IMR-90 (cell line): ENCODE results near the gene TMPRSS9. TPM values are rescaled to one million over a fixed set of nuclear protein-coding genes. Genes with fewer than 3 reads are reported as not detected.

Experiments
- ATAC-seq: fragments of 200-7000 bp; cut with Tn5 transposase; 2 replicates; pipeline ENCODE4 v1.9.1; 2020; ENCODE audit warnings: low read depth, mild to moderate bottlenecking, moderate library complexity
- BruUV-seq: library from RNA; stranded (reverse); fragments of 400-500 nt; replicated peaks from 2 replicates; lab custom pipeline; 2021; lab: Mats Ljungman, UMichigan
- CTCF ChIA-PET: fragments of 300-600 bp; formaldehyde crosslinking; extraction: SDS; loops from one replicate; lab custom pipeline; 2021; ENCODE audit warnings: antibody characterized with exemption; lab: Yijun Ruan, JAX
- POLR2A ChIA-PET: fragments of 300-600 bp; sonication (Branson Sonifier 250); formaldehyde crosslinking; loops from one replicate; lab custom pipeline; 2022; ENCODE audit warnings: antibody characterized with exemption; ENCODE audit not compliant: unreplicated experiment; lab: Charles Lee
- DNase-seq: peaks from one replicate; pipeline ENCODE4 v3.0.0; 2013
- H2AFZ ChIP-seq: replicated peaks from 2 replicates; pipeline ENCODE3; 2013; ENCODE audit warnings: low read length, mild to moderate bottlenecking; ENCODE audit not compliant: poor library complexity
- H2AK5ac ChIP-seq: 2 replicates; pipeline ENCODE4 v1.6.1; 2013; ENCODE audit warnings: low read depth, low read length, inconsistent platforms
- H2AK9ac ChIP-seq: replicated peaks from 2 replicates; pipeline ENCODE3; 2013; ENCODE audit warnings: mild to moderate bottlenecking, low read depth, low read length, moderate library complexity; ENCODE audit not compliant: poor library complexity
- H2BK120ac ChIP-seq: 2 replicates; pipeline ENCODE4 v1.6.1; 2013; ENCODE audit warnings: low read depth, low read length, inconsistent platforms
- H2BK15ac ChIP-seq: 3 replicates; pipeline ENCODE4 v1.6.1; 2013; ENCODE audit warnings: low read depth, low read length, inconsistent platforms
- H2BK20ac ChIP-seq: 2 replicates; pipeline ENCODE4 v1.6.1; 2013; ENCODE audit warnings: low read depth, mild to moderate bottlenecking, inconsistent platforms, low read length, moderate library complexity
- H2BK5ac ChIP-seq: 2 replicates; pipeline ENCODE4 v1.6.1; 2013; ENCODE audit warnings: mild to moderate bottlenecking, low read depth, low read length, inconsistent platforms; ENCODE audit not compliant: poor library complexity, severe bottlenecking
- H3K14ac ChIP-seq: replicated peaks from 2 replicates; pipeline ENCODE4 v1.6.1; 2013; ENCODE audit warnings: low read depth, low read length, inconsistent platforms
- H3K18ac ChIP-seq: 2 replicates; pipeline ENCODE4 v1.6.1; 2013; ENCODE audit warnings: low read depth, low read length, control low read depth
- H3K23ac ChIP-seq: 2 replicates; pipeline ENCODE4 v1.6.1; 2013; ENCODE audit warnings: low read depth, low read length, inconsistent platforms
- H3K27ac ChIP-seq: 2 replicates; pipeline ENCODE4 v1.5.1; 2013; ENCODE audit warnings: mild to moderate bottlenecking, control low read depth, low read length; ENCODE audit not compliant: insufficient read depth
- H3K27me3 ChIP-seq: 2 replicates; pipeline ENCODE4 v1.6.1; 2013; ENCODE audit warnings: low read length; ENCODE audit not compliant: control insufficient read depth, insufficient read depth
- H3K36me3 ChIP-seq: 2 replicates; pipeline ENCODE4 v1.6.1; 2013; ENCODE audit warnings: low read length, mixed read lengths; ENCODE audit not compliant: control insufficient read depth, insufficient read depth
- H3K4ac ChIP-seq: 2 replicates; pipeline ENCODE4 v1.6.1; 2013; ENCODE audit warnings: low read depth, low read length, inconsistent platforms
- H3K4me1 ChIP-seq: 2 replicates; pipeline ENCODE4 v1.6.1; 2013; ENCODE audit warnings: low read length, mixed read lengths; ENCODE audit not compliant: control insufficient read depth, insufficient read depth
- H3K4me2 ChIP-seq: 2 replicates; pipeline ENCODE4 v1.6.1; 2013; ENCODE audit warnings: low read depth, mild to moderate bottlenecking, control low read depth, low read length, moderate library complexity
- H3K4me3 ChIP-seq: 2 replicates; pipeline ENCODE4 v1.5.1; 2013; ENCODE audit warnings: low read depth, mild to moderate bottlenecking, control low read depth, low read length, moderate library complexity; ENCODE audit not compliant: insufficient read depth
- H3K56ac ChIP-seq: 2 replicates; pipeline ENCODE4 v1.6.1; 2013; ENCODE audit warnings: low read length, inconsistent platforms; ENCODE audit not compliant: insufficient read depth; ENCODE audit errors: extremely low read depth
- H3K79me1 ChIP-seq, 2 experiments: 2 replicates each; pipeline ENCODE4 v1.6.1; 2013; ENCODE audit warnings: low read length in 2 of 2, inconsistent platforms in 1 of 2, low read depth in 1 of 2
- H3K9ac ChIP-seq: 2 replicates; pipeline ENCODE4 v1.6.1; 2013; ENCODE audit warnings: low read depth, low read length, control low read depth
- H3K9me1 ChIP-seq: 2 replicates; pipeline ENCODE4 v1.6.1; 2013; ENCODE audit warnings: low read length, inconsistent platforms; ENCODE audit not compliant: insufficient read depth
- H3K9me3 ChIP-seq: 2 replicates; pipeline ENCODE4 v1.6.1; 2013; ENCODE audit warnings: low read length; ENCODE audit not compliant: control insufficient read depth, insufficient read depth
- H4K20me1 ChIP-seq: 2 replicates; pipeline ENCODE4 v1.6.1; 2013; ENCODE audit warnings: low read length, inconsistent platforms; ENCODE audit not compliant: insufficient read depth
- H4K5ac ChIP-seq: 2 replicates; pipeline ENCODE4 v1.6.1; 2013; ENCODE audit warnings: mild to moderate bottlenecking, low read depth, low read length, control low read depth
- H4K8ac ChIP-seq, 2 experiments: 2 replicates each; pipeline ENCODE4 v1.6.1; 2013; ENCODE audit warnings: low read depth in 2 of 2, low read length in 2 of 2, control low read depth in 1 of 2, inconsistent platforms in 1 of 2
- H4K91ac ChIP-seq: 2 replicates; pipeline ENCODE4 v1.6.1; 2013; ENCODE audit warnings: low read depth, low read length, inconsistent platforms; ENCODE audit not compliant: insufficient read depth
- BHLHE40 ChIP-seq: fragments of 150-350 bp; IDR thresholded peaks from 2 replicates; pipeline ENCODE4 v1.6.1; 2016; ENCODE audit warnings: mild to moderate bottlenecking, low read depth, low read length
- CEBPB ChIP-seq: IDR thresholded peaks from 2 replicates; pipeline ENCODE4 v1.6.1; 2012; ENCODE audit warnings: low read depth, low read length, improper control_type of control experiment
- CHD1 ChIP-seq: IDR thresholded peaks from 2 replicates; pipeline ENCODE4 v1.6.1; 2012; ENCODE audit warnings: low read depth, low read length, improper control_type of control experiment
- FOS ChIP-seq: fragments of 150-350 bp; IDR thresholded peaks from 2 replicates; pipeline ENCODE4 v1.6.1; 2016; ENCODE audit warnings: low read depth, low read length
- MAFK ChIP-seq: IDR thresholded peaks from 2 replicates; pipeline ENCODE4 v1.6.1; 2012; ENCODE audit warnings: low read depth, low read length, improper control_type of control experiment
- MAZ ChIP-seq: IDR thresholded peaks from 2 replicates; pipeline ENCODE4 v1.6.1; 2012; ENCODE audit warnings: low read depth, mild to moderate bottlenecking, low read length, improper control_type of control experiment, moderate library complexity, borderline replicate concordance
- MXI1 ChIP-seq: IDR thresholded peaks from 2 replicates; pipeline ENCODE4 v1.6.1; 2012; ENCODE audit warnings: low read depth, mild to moderate bottlenecking, low read length, moderate library complexity, borderline replicate concordance
- NFE2L2 ChIP-seq: fragments of 150-350 bp; IDR thresholded peaks from 2 replicates; pipeline ENCODE4 v1.6.1; 2016; ENCODE audit warnings: low read depth, mild to moderate bottlenecking, low read length
- POLR2A ChIP-seq: IDR thresholded peaks from 2 replicates; pipeline ENCODE4 v1.6.1; 2012; ENCODE audit warnings: mild to moderate bottlenecking, low read depth, low read length
- RAD21 ChIP-seq: IDR thresholded peaks from 2 replicates; pipeline ENCODE4 v1.6.1; 2012; ENCODE audit warnings: low read length, improper control_type of control experiment
- RCOR1 ChIP-seq: IDR thresholded peaks from 2 replicates; pipeline ENCODE4 v1.6.1; 2012; ENCODE audit warnings: mild to moderate bottlenecking, low read length, improper control_type of control experiment; ENCODE audit not compliant: insufficient replicate concordance
- RFX5 ChIP-seq: IDR thresholded peaks from 2 replicates; pipeline ENCODE4 v1.8.0; 2012; ENCODE audit warnings: low read depth, mild to moderate bottlenecking, low read length, moderate library complexity
- SMC3 ChIP-seq: fragments of 150-350 bp; IDR thresholded peaks from 2 replicates; pipeline ENCODE4 v1.6.1; 2016; ENCODE audit warnings: low read depth, mild to moderate bottlenecking, antibody characterized with exemption, low read length, moderate library complexity
- WGBS, 2 experiments: methylation state at CpG; one replicate each; pipeline versions ENCODE4 v1.1.5 to v1.1.7; 2013; ENCODE audit warnings: missing lambda C conversion rate in 2 of 2; ENCODE audit not compliant: insufficient read length in 1 of 2; ENCODE audit errors: extremely low coverage in 2 of 2; 5-methylcytosine and 5-hydroxymethylcytosine counted together
- dilution Hi-C: fragments of 300-500 bp; cut with HindIII; formaldehyde crosslinking; loops from one replicate; pipeline ENCODE4 v1.14.3; 2018; ENCODE audit warnings: low sequenced_read_pairs; ENCODE audit not compliant: unreplicated experiment
- in situ Hi-C: fragments of 300-500 bp; cut with MboI; formaldehyde crosslinking; loops from 3 replicates; pipeline ENCODE4 v1.14.3; 2019; ENCODE audit warnings: low sequenced_read_pairs, inconsistent platforms, mixed read lengths
- intact Hi-C: fragments of 100-400 bp; cut with micrococcal nuclease; formaldehyde crosslinking; loops from 2 replicates; pipeline ENCODE4 v1.10.0; 2022
- polyA plus RNA-seq, 3 experiments: library from polyadenylated mRNA; depleted of rRNA; stranded (reverse); fragments of >200 nt; gene quantifications; 2 replicates each; pipeline ENCODE4 v1.2.3, GENCODE V29; 2012; ENCODE audit warnings: low replicate concordance in 1 of 3
- total RNA-seq: library from RNA; depleted of rRNA; stranded (reverse); fragments of >200 nt; gene quantifications from 2 replicates; pipeline ENCODE4 v1.2.3, GENCODE V29; 2012
- TF ChIP-seq, protein P1 (sequence below): fragments of 150-350 bp; IDR thresholded peaks from 2 replicates; pipeline ENCODE4 v1.6.1; 2017; ENCODE audit warnings: mild to moderate bottlenecking, antibody characterized with exemption, low read length, low read depth
- TF ChIP-seq, protein P2 (sequence below): fragments of 150-350 bp; IDR thresholded peaks from 2 replicates; pipeline ENCODE4 v1.6.1; 2016; ENCODE audit warnings: low read depth, mild to moderate bottlenecking, low read length, moderate library complexity, borderline replicate concordance
- TF ChIP-seq, protein P3 (sequence below): conservative IDR thresholded peaks from 2 replicates; pipeline ENCODE4 v1.5.1; 2012; ENCODE audit warnings: mild to moderate bottlenecking, low read depth, low read length, improper control_type of control experiment

TMPRSS9 gene
- total and polyA plus RNA-seq, 2 of the 4 experiments (the other 2 are of a cell fraction): not detected

DNA sequence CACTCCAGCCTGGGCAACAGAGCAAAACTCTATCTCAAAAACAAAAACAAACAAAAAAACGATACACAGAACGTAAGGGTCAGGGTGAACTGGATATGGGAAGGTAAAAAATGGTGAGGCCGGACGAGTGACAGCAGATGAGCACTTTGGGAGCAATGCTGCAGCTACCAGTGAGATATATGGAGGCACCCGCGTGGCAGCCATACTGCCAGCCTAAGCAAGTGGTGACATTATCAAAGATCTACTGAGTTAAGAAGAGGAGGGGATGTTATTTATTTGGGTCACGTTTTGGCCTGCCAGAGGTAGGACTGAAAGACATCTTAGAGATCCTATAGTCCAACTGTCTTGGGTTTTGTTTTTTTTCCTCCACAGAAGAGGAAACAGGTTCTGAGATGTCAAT is 53.1 kb downstream of the TMPRSS9 start:
- no peak overlapping the region for H2AK9ac ChIP-seq
- H2BK20ac ChIP-seq: no peak overlapping the region
- DNase-seq: no peak
- no TSS peak for BruUV-seq
- no peak for ATAC-seq
- no peak overlapping the region for H3K27ac ChIP-seq
- no peak overlapping the region for H3K23ac ChIP-seq
- H2BK120ac ChIP-seq: no peak overlapping the region
- H3K9me3 ChIP-seq: peaks cover 14% of the 10 kb centered on the region
- no peak overlapping the region for H2AK5ac ChIP-seq
- intact Hi-C loops: no loop called here
- dilution Hi-C loops: no loop called here
- H3K9me1 ChIP-seq: no peaks in the 10 kb centered on the region
- WGBS, 2 experiments: 97% methylated on average over 4 of the region's 7 CpGs; no CpG with 5 or more reads in 1 of the 2 experiments
- no peak overlapping the region for H2BK15ac ChIP-seq
- no peaks in the 10 kb centered on the region for H4K20me1 ChIP-seq
- no peak overlapping the region for H4K91ac ChIP-seq
- CTCF ChIA-PET: no interaction called here
- no peaks in the 10 kb centered on the region for H3K4me1 ChIP-seq
- H2AFZ ChIP-seq: no peak overlapping the region
- TF ChIP-seq BHLHE40: no peak
- no peak for TF ChIP-seq RAD21
- no peak for TF ChIP-seq MAFK
- no peak for TF ChIP-seq RCOR1
- TF ChIP-seq, protein P1, sequence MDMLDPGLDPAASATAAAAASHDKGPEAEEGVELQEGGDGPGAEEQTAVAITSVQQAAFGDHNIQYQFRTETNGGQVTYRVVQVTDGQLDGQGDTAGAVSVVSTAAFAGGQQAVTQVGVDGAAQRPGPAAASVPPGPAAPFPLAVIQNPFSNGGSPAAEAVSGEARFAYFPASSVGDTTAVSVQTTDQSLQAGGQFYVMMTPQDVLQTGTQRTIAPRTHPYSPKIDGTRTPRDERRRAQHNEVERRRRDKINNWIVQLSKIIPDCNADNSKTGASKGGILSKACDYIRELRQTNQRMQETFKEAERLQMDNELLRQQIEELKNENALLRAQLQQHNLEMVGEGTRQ: no peak
- no peak for TF ChIP-seq RFX5
- no peak for TF ChIP-seq MXI1
- TF ChIP-seq, protein P2, sequence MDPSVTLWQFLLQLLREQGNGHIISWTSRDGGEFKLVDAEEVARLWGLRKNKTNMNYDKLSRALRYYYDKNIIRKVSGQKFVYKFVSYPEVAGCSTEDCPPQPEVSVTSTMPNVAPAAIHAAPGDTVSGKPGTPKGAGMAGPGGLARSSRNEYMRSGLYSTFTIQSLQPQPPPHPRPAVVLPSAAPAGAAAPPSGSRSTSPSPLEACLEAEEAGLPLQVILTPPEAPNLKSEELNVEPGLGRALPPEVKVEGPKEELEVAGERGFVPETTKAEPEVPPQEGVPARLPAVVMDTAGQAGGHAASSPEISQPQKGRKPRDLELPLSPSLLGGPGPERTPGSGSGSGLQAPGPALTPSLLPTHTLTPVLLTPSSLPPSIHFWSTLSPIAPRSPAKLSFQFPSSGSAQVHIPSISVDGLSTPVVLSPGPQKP: no peak
- no peak for TF ChIP-seq SMC3
- TF ChIP-seq CHD1: no peak
- no peak for TF ChIP-seq POLR2A
- TF ChIP-seq, protein P3, sequence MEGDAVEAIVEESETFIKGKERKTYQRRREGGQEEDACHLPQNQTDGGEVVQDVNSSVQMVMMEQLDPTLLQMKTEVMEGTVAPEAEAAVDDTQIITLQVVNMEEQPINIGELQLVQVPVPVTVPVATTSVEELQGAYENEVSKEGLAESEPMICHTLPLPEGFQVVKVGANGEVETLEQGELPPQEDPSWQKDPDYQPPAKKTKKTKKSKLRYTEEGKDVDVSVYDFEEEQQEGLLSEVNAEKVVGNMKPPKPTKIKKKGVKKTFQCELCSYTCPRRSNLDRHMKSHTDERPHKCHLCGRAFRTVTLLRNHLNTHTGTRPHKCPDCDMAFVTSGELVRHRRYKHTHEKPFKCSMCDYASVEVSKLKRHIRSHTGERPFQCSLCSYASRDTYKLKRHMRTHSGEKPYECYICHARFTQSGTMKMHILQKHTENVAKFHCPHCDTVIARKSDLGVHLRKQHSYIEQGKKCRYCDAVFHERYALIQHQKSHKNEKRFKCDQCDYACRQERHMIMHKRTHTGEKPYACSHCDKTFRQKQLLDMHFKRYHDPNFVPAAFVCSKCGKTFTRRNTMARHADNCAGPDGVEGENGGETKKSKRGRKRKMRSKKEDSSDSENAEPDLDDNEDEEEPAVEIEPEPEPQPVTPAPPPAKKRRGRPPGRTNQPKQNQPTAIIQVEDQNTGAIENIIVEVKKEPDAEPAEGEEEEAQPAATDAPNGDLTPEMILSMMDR: no peak
- no peak for TF ChIP-seq FOS
- no peak for TF ChIP-seq CEBPB
- no peak for TF ChIP-seq NFE2L2
- TF ChIP-seq MAZ: no peak
- no peak overlapping the region for H3K56ac ChIP-seq
- H3K9ac ChIP-seq: no peak overlapping the region
- no peak overlapping the region for H4K8ac ChIP-seq
- H4K5ac ChIP-seq: no peak overlapping the region
- no peak overlapping the region for H3K4me3 ChIP-seq
- in situ Hi-C loops: no loop called here
- H2BK5ac ChIP-seq: no peak overlapping the region
- no peak overlapping the region for H3K18ac ChIP-seq
- POLR2A ChIA-PET: no interaction called here
- H3K79me1 ChIP-seq: no peaks in the 10 kb centered on the region
- H3K14ac ChIP-seq: no peak overlapping the region
- H3K4ac ChIP-seq: no peak overlapping the region
- peaks cover 9% of the 10 kb centered on the region; the same call in 1 of the 2 replicates for H3K36me3 ChIP-seq
- peaks cover 3% of the 10 kb centered on the region; the same call in 1 of the 2 replicates for H3K27me3 ChIP-seq
- no peak overlapping the region for H3K4me2 ChIP-seq
